CD14-positive monocyte (primary cell): Measurements from ENCODE around the gene ZKSCAN4. TPM values are rescaled to one million over a fixed set of nuclear protein-coding genes. Genes with fewer than 3 reads are reported as not detected.

Source experiments
- DNase-seq, 3 donors: peaks; one replicate each; pipeline ENCODE4 v3.0.0-alpha.2; 2011 to 2022
- H2AFZ ChIP-seq: 2 replicates; pipeline ENCODE4 v1.6.0; 2012; ENCODE audit warnings: mild to moderate bottlenecking, low read depth, low read length, inconsistent platforms; ENCODE audit not compliant: insufficient read depth, poor library complexity, severe bottlenecking
- H3K27ac ChIP-seq, 2 donors: 1 replicate in 1 of 2; 2 replicates in 1 of 2; pipeline ENCODE4 v1.5.1; 2012 to 2013; ENCODE audit warnings: low read length in 2 of 2, control low read depth in 1 of 2, inconsistent platforms in 1 of 2, low read depth in 1 of 2, mild to moderate bottlenecking in 1 of 2
- H3K27me3 ChIP-seq, 2 donors: one replicate each; pipeline versions ENCODE4 v1.6.0 to v1.6.1; 2011 to 2013; ENCODE audit warnings: low read length in 2 of 2; ENCODE audit not compliant: control insufficient read depth in 2 of 2, insufficient read depth in 2 of 2
- H3K36me3 ChIP-seq, 2 donors: replicated peaks in 1 of 2; 1 replicate in 1 of 2; 2 replicates in 1 of 2; pipeline versions ENCODE4 v1.5.1 to v1.6.1; 2012 to 2013; ENCODE audit warnings: low read length in 2 of 2, control low read depth in 1 of 2, inconsistent platforms in 1 of 2, mild to moderate bottlenecking in 1 of 2; ENCODE audit not compliant: insufficient read depth in 2 of 2, control insufficient read depth in 1 of 2
- H3K4me1 ChIP-seq, 2 donors: 1 replicate in 1 of 2; 2 replicates in 1 of 2; pipeline versions ENCODE4 v1.5.1 to v1.6.1; 2012 to 2013; ENCODE audit warnings: low read length in 2 of 2, control low read depth in 1 of 2, inconsistent platforms in 1 of 2, mild to moderate bottlenecking in 1 of 2, moderate library complexity in 1 of 2; ENCODE audit not compliant: insufficient read depth in 2 of 2, control insufficient read depth in 1 of 2
- H3K4me2 ChIP-seq: replicated peaks from 2 replicates; pipeline ENCODE3; 2012; ENCODE audit warnings: low read length, moderate library complexity, mild to moderate bottlenecking; ENCODE audit not compliant: poor library complexity, severe bottlenecking; ENCODE audit errors: extremely low read depth
- H3K4me3 ChIP-seq, 3 experiments: fragments of 200-600 bp in 1 of 3; sonication (generic) in 1 of 3; replicated peaks in 1 of 3; 1 replicate in 2 of 3; 2 replicates in 1 of 3; pipeline ENCODE4 v1.5.1; 2011 to 2013; ENCODE audit warnings: low read length in 3 of 3, mild to moderate bottlenecking in 3 of 3, control low read depth in 2 of 3, low read depth in 2 of 3, inconsistent platforms in 1 of 3, moderate library complexity in 1 of 3
- H3K79me2 ChIP-seq: 2 replicates; pipeline ENCODE4 v1.6.0; 2012; ENCODE audit warnings: mild to moderate bottlenecking, control low read depth, inconsistent platforms, low read length, moderate library complexity; ENCODE audit not compliant: insufficient read depth
- H3K9ac ChIP-seq: 2 replicates; pipeline ENCODE4 v1.6.0; 2017; ENCODE audit warnings: low read length, mild to moderate bottlenecking; ENCODE audit not compliant: insufficient read depth, poor library complexity, severe bottlenecking
- H3K9me3 ChIP-seq, 2 donors: replicated peaks in 1 of 2; 1 replicate in 1 of 2; 2 replicates in 1 of 2; pipeline versions ENCODE4 v1.5.1 to v1.6.1; 2012 to 2013; ENCODE audit warnings: low read length in 2 of 2, control low read depth in 1 of 2; ENCODE audit not compliant: control insufficient read depth in 1 of 2, insufficient read depth in 1 of 2
- H4K20me1 ChIP-seq: 2 replicates; pipeline ENCODE4 v1.6.0; 2012; ENCODE audit warnings: mild to moderate bottlenecking, low read length, control low read depth, moderate library complexity; ENCODE audit not compliant: insufficient read depth
- H3K27ac Mint-ChIP-seq, 7 donors: one replicate each; pipeline ENCODE4 v1.8.0; 2020; ENCODE audit warnings: mild to moderate bottlenecking in 7 of 7, mixed read lengths in 7 of 7, moderate library complexity in 6 of 7, inconsistent platforms in 2 of 7
- H3K27me3 Mint-ChIP-seq, 3 donors: one replicate each; pipeline ENCODE4 v1.8.0; 2021 to 2022; ENCODE audit warnings: low read depth in 3 of 3, mild to moderate bottlenecking in 3 of 3, mixed read lengths in 3 of 3, moderate library complexity in 3 of 3, inconsistent platforms in 1 of 3
- H3K36me3 Mint-ChIP-seq, 2 donors: one replicate each; pipeline ENCODE4 v1.8.0; 2020; ENCODE audit warnings: mixed read lengths in 2 of 2, inconsistent platforms in 1 of 2, mild to moderate bottlenecking in 1 of 2
- H3K4me1 Mint-ChIP-seq: one replicate; pipeline ENCODE4 v1.8.0; 2020; ENCODE audit warnings: mild to moderate bottlenecking, mixed read lengths
- H3K4me3 Mint-ChIP-seq, 2 donors: one replicate each; pipeline ENCODE4 v1.8.0; 2020; ENCODE audit warnings: mild to moderate bottlenecking in 2 of 2, mixed read lengths in 2 of 2, moderate library complexity in 1 of 2
- H3K9me3 Mint-ChIP-seq, 7 donors: one replicate each; pipeline ENCODE4 v1.8.0; 2020 to 2022; ENCODE audit warnings: mixed read lengths in 7 of 7, mild to moderate bottlenecking in 6 of 7, moderate library complexity in 6 of 7, inconsistent platforms in 2 of 7
- CTCF ChIP-seq: fragments of 200-600 bp; IDR thresholded peaks from one replicate; pipeline ENCODE4 v1.8.0; 2022; ENCODE audit warnings: antibody characterized with exemption, mild to moderate bottlenecking
- WGBS: methylation state at CpG from one replicate; pipeline ENCODE4 v1.1.5; 2013; ENCODE audit warnings: missing lambda C conversion rate; ENCODE audit not compliant: insufficient coverage; 5-methylcytosine and 5-hydroxymethylcytosine counted together
- intact Hi-C, 2 donors: fragments of 100-400 bp; cut with micrococcal nuclease; formaldehyde crosslinking; loops; one replicate each; pipeline versions ENCODE4 v1.15.0 to v1.15.1; 2023
- polyA plus RNA-seq, 3 donors: library from polyadenylated mRNA; depleted of rRNA in 1 of 3; unstranded in 2 of 3; stranded (reverse) in 1 of 3; fragments of 300-500 nt in 2 of 3; fragments of >200 nt in 1 of 3; fragmentation: Illumina TruSeq in 2 of 3; gene quantifications; 1 replicate in 2 of 3; 2 replicates in 1 of 3; pipeline ENCODE4 v1.2.3, GENCODE V29; 2012 to 2021

ZKSCAN4 gene
- polyA plus RNA-seq, 3 donors: 1.5 to 2.0 (median 1.6) TPM

GRCh38 chr6:28267695-28268059 is 15.6 kb upstream of the ZKSCAN4 start:
- peaks cover 7 to 9% of the 10 kb centered on the region in 2 donors for H3K4me1 ChIP-seq
- peak overlapping the region; percentile 59 to 95 (median 83) for H3K4me3 ChIP-seq
- peaks cover 9 to 11% of the 10 kb centered on the region in 2 donors for H3K36me3 ChIP-seq
- TF ChIP-seq CTCF: no peak
- no peaks in the 10 kb centered on the region for H4K20me1 ChIP-seq
- H3K9me3 ChIP-seq: no peaks in the 10 kb centered on the region
- peak overlapping the region; percentile 92 for H3K4me2 ChIP-seq
- H2AFZ ChIP-seq: peak overlapping the region; percentile 85
- Mint-ChIP-seq H3K27ac (no peak overlapping the region), H3K36me3 (peaks cover 10 to 12% of the 10 kb centered on the region in 2 donors), H3K27me3 (peaks cover 0 to 1% (median 0%) of the 10 kb centered on the region in 3 donors), H3K4me1 (no peaks in the 10 kb centered on the region), H3K9me3 (no peaks in the 10 kb centered on the region), H3K4me3 (no peak overlapping the region)
- 0% methylated on average over 1 of the region's 1 CpG for WGBS
- intact Hi-C loops: loop anchor here in 1 of 2 donors (10.0 kb wide), 1 partner anchor 67 kb away; the partner anchor contains the start of gene ZSCAN31
- H3K27me3 ChIP-seq: no peaks in the 10 kb centered on the region
- peaks cover 23% of the 10 kb centered on the region for H3K79me2 ChIP-seq
- H3K9ac ChIP-seq: peak overlapping the region; percentile 68
- DNase-seq: no peak
- peak overlapping the region in 1 of 2 donors; percentile 82 for H3K27ac ChIP-seq

- Mint-ChIP-seq H3K27ac (no peak within 1 kb of the TSS), H3K36me3 (peaks cover 5 to 6% of the 10 kb centered on the region in 2 donors), H3K9me3 (no peaks in the 10 kb centered on the region), H3K27me3 (peaks cover 0 to 1% (median 0%) of the 10 kb centered on the region in 3 donors), H3K4me1 (no peaks in the 10 kb centered on the region), H3K4me3 (no peak within 1 kb of the TSS)
- Histone ChIP-seq H2AFZ (peak within 1 kb of the TSS; percentile 85), H3K9ac (peak within 1 kb of the TSS; percentile 68), H3K4me1 (peaks cover 7 to 9% of the 10 kb centered on the region in 2 donors), H3K79me2 (peaks cover 23% of the 10 kb centered on the region), H3K9me3 (no peaks in the 10 kb centered on the region), H3K4me2 (peak within 1 kb of the TSS; percentile 92), H3K27me3 (no peaks in the 10 kb centered on the region), H3K4me3 (peak within 1 kb of the TSS; percentile 59 to 95 (median 83)), H3K36me3 (peaks cover 4 to 6% of the 10 kb centered on the region in 2 donors), H3K27ac (peak within 1 kb of the TSS; percentile 39 to 82), H4K20me1 (no peaks in the 10 kb centered on the region)
- DNase-seq: peak; percentile 67 to 76 (median 74)
- intact Hi-C loops: loop anchor here in 1 of 2 donors (10.0 kb wide), 1 partner anchor 68 kb away; the partner anchor contains the start of gene ZSCAN31
- TF ChIP-seq CTCF: no peak
- WGBS: under 1% methylated on average over 22 of the region's 32 CpGs
These were observed 15.1 kb upstream of the ZKSCAN4 start, which contains the start of gene ZSCAN26 for GRCh38 chr6:28266962-28267694. Gene ZSCAN26 (plus strand): TSS chr6:28267143. CDS start chr6:28271920, 4,777 bp downstream.
